GM10847 (cell line): ENCODE measurements around the gene CCDC6.

ENCODE experiments used
- POLR2A ChIP-seq: IDR thresholded peaks from 2 replicates; pipeline ENCODE4 v1.6.1; 2011; ENCODE audit not compliant: insufficient read length; ENCODE audit errors: extremely low read depth

The CCDC6 gene

DNA sequence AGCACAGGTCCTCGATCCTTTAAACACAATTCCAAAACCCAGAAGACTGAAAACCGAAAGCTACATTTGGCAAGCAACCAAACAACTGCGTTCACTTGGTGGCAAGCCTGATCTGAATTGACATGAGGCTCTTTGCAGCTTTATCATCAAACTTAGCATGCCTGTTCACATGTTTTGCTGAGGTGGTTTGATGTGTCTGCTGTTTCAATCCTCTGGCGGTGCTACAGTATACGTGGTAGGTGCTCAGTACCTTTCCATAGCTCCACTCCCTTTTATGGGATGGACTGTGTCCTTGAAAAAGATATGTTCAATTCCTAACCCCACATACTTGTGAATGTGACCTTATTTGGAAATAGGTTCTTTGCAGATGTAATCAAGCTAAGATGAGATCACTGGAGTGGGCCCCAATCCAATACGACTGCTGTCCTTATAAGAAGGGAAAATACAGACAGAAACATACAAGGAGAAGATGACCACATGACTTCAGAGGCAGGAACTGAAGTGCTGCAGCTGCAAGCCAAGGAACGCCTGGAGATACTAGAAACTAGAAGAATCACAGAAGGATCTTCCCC lies 33.4 kb downstream of the CCDC6 start:
- TF ChIP-seq POLR2A = no peak

GRCh38 chr10:59870152-59870551 lies 36.2 kb downstream of the CCDC6 start:
- TF ChIP-seq POLR2A = no peak

DNA sequence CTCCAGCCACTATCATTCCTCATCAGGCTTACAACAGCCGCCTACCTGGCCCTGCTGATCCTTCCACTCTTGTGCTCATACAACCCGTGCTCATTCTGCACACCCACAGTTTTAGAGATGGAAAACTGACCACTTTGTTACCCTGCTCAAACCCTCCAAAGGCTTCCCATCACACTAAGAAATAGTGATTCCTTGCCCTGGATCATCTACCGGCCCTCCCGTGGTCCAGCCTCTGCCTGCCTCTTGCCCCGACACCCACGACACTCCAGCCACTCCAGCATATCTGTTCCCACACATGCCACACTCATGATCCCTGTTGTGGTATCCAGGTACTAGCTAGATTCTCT lies 36.8 kb downstream of the CCDC6 start:
- TF ChIP-seq POLR2A = no peak

DNA sequence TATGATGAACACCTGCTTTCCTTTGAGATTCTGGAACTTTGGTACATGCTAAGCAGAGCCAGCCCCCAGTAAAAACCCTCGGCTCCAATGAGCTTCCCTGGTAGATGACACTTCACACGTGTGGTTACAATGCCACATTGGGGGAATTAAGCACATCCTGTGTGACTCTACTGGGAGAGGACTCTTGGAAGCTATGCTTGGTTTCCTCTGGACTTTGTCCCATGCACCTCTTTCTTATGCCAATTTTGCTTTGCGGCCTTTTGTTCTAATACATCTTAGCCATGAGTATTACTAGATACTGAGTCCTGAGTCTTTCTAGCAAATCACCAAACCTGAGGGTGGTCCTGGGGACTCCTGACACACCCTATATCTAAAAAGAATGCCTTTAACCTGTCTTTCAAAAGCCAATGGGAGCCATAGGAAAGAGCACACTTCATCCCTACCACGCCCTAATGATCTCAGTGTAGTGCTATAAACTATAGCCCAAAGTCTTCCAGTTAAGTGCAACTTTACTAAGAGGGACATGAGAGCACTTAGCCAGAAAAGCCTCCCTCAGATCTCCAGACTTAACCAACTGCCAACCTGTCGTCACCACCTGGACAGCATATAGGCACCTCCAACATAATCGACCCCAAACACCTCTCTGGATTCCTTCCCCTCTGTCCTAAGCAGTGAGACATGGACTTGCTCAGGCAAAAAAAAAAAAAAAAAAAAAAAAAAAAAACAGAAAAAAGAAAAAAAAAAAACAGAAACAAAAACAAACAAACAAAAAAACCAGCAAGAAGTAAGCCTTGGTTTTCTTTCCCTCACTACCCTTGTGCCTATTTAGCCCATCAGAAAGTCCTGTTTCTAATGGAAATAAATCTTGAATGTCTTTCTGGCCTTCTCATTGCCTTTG lies 37.4 kb downstream of the CCDC6 start:
- no peak for TF ChIP-seq POLR2A

- no peak for TF ChIP-seq POLR2A
These were observed 38.8 kb downstream of the CCDC6 start for GRCh38 chr10:59867590-59867989.

GRCh38 chr10:59865101-59865500 lies 41.3 kb downstream of the CCDC6 start:
- no peak for TF ChIP-seq POLR2A

GRCh38 chr10:59864141-59864962 lies 42.0 kb downstream of the CCDC6 start:
- no peak for TF ChIP-seq POLR2A

DNA sequence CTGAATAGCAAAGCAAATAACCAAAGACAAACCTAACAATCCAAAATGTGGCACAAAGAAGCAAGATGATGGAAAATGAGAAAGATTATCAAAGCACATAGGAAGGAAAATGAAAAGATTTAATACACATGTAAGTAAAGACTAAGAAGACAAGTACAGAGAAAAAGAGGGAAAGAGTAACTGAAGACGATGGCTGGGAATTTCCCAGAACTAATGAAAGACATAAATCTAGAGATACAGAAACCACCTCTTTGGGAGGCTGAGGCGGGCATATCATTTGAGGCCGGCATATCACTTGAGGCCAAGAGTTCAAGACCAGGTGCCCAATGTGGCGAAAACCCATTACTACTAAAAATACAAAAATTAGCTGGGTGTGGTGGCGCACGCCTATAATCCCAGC lies 46.8 kb downstream of the CCDC6 start:
- no peak for TF ChIP-seq POLR2A

GRCh38 chr10:59857921-59858320 lies 48.4 kb downstream of the CCDC6 start:
- TF ChIP-seq POLR2A = no peak

DNA sequence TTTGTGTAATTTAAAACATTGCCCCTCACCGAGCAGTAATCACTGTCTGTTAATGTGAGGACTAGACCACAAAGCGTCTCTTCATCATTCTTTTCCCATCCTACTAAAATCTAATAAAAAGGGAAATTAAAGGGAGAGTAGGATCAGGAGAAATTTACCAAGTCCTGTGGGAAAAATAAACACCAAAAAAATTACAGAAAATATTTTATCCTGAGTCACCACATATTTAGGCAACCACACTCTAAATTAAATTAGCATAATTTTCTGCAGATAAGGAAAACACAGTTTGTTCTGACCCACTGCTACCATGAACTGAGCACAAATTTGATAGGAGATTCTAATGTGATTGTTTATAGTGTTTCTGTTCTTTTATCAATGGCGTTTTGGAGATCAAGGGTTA lies 49.3 kb downstream of the CCDC6 start:
- no peak for TF ChIP-seq POLR2A

GRCh38 chr10:59856104-59856503 lies 50.3 kb downstream of the CCDC6 start:
- TF ChIP-seq POLR2A = no peak

- no peak for TF ChIP-seq POLR2A
These were observed 51.8 kb downstream of the CCDC6 start for GRCh38 chr10:59854571-59854970.

- no peak for TF ChIP-seq POLR2A
These were observed 53.7 kb downstream of the CCDC6 start for GRCh38 chr10:59852670-59853069.

GRCh38 chr10:59851864-59852263 lies 54.5 kb downstream of the CCDC6 start:
- TF ChIP-seq POLR2A = no peak

- TF ChIP-seq POLR2A = no peak
These were observed 58.5 kb downstream of the CCDC6 start for GRCh38 chr10:59847888-59848287.

GRCh38 chr10:59847326-59847725 lies 59.0 kb downstream of the CCDC6 start:
- no peak for TF ChIP-seq POLR2A

GRCh38 chr10:59844436-59844835 lies 61.9 kb downstream of the CCDC6 start:
- no peak for TF ChIP-seq POLR2A

GRCh38 chr10:59843748-59844147 lies 62.6 kb downstream of the CCDC6 start:
- TF ChIP-seq POLR2A = no peak
